Activated T-cell treated with anti-CD3 and anti-CD28 coated beads, Interleukin-2, amount 50 U/mL, for 4 hours (primary cell): ENCODE data around the gene JPT1. TPM values are rescaled to one million over a fixed set of nuclear protein-coding genes. Genes with fewer than 3 reads are reported as not detected.

Experiments used
- ATAC-seq, 2 donors: fragments of 200-7000 bp; cut with Tn5 transposase; one replicate each; pipeline ENCODE4 v1.10.0; 2021
- DNase-seq: peaks from one replicate; pipeline ENCODE4 v3.0.0-alpha.2; 2020
- H3K27me3 Mint-ChIP-seq: one replicate; pipeline ENCODE4 v1.8.0; 2021; ENCODE audit warnings: low read depth, mixed read lengths
- H3K36me3 Mint-ChIP-seq: one replicate; pipeline ENCODE4 v1.8.0; 2022; ENCODE audit warnings: mixed read lengths; ENCODE audit not compliant: insufficient read depth
- H3K4me1 Mint-ChIP-seq: one replicate; pipeline ENCODE4 v1.8.0; 2021; ENCODE audit warnings: low read depth, mixed read lengths
- H3K4me3 Mint-ChIP-seq: one replicate; pipeline ENCODE4 v1.8.0; 2021; ENCODE audit warnings: mild to moderate bottlenecking, moderate library complexity, mixed read lengths
- H3K9me3 Mint-ChIP-seq: one replicate; pipeline ENCODE4 v1.8.0; 2021; ENCODE audit warnings: mixed read lengths
- total RNA-seq, 3 donors: library from RNA; stranded (reverse); gene quantifications; one replicate each; pipeline ENCODE4 v1.2.1, GENCODE V29; 2021

The JPT1 gene
- total RNA-seq, 3 donors from 2014 or later: 161 to 182 (median 167) TPM

- DNase-seq: no peak
- Mint-ChIP-seq H3K27me3 (no peaks in the 10 kb centered on the region), H3K36me3 (peaks cover 7% of the 10 kb centered on the region), H3K4me1 (peaks cover 36% of the 10 kb centered on the region), H3K9me3 (no peaks in the 10 kb centered on the region), H3K4me3 (peak overlapping the region; percentile 89)
- peak in 1 of 2 donors; percentile 6 for ATAC-seq
Measured at GRCh38 chr17:75110234-75110937, 43.9 kb downstream of the JPT1 start.

- ATAC-seq (peak; percentile 86 to 88), DNase-seq (peak; percentile 89)
- Mint-ChIP-seq H3K4me3 (peak within 1 kb of the TSS; percentile 89), H3K9me3 (no peaks in the 10 kb centered on the region), H3K36me3 (peaks cover 7% of the 10 kb centered on the region), H3K4me1 (peaks cover 29% of the 10 kb centered on the region), H3K27me3 (no peaks in the 10 kb centered on the region)
Measured at GRCh38 chr17:75109407-75110233, 44.7 kb downstream of the JPT1 start, which contains the start of gene ARMC7. Gene ARMC7, plus strand, starts transcription at chr17:75109969. Its CDS starts 320 bp downstream, at chr17:75110289.

DNA sequence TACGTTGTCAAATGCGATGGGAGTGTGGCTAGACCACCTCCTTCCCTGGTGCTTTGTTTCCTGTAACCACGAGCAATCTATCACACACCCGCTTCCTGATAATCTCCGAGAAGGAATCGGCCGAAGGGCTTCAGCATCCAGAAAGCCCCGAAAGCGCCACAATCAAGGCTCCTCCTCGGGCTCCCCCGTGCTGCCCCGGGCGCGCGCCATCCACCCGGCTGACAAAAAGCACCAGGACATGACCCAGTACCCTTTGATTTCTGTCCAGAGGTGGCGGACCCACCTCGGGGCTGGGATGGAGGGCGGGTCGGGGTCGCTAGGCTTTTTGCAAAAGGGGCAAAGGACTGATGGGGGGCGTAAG is 45.3 kb downstream of the JPT1 start:
- H3K27me3 Mint-ChIP-seq: no peaks in the 10 kb centered on the region
- peaks cover 23% of the 10 kb centered on the region for H3K4me1 Mint-ChIP-seq
- DNase-seq (no peak), ATAC-seq (peak in 1 of 2 donors; percentile 6)
- peak overlapping the region; percentile 89 for H3K4me3 Mint-ChIP-seq
- no peaks in the 10 kb centered on the region for H3K9me3 Mint-ChIP-seq
- H3K36me3 Mint-ChIP-seq: peaks cover 7% of the 10 kb centered on the region

- ATAC-seq (no peak), DNase-seq (no peak)
- no peaks in the 10 kb centered on the region for H3K27me3 Mint-ChIP-seq
- no peaks in the 10 kb centered on the region for H3K9me3 Mint-ChIP-seq
- H3K4me3 Mint-ChIP-seq: peak overlapping the region; percentile 89
- H3K36me3 Mint-ChIP-seq: peaks cover 7% of the 10 kb centered on the region
- H3K4me1 Mint-ChIP-seq: peaks cover 21% of the 10 kb centered on the region
Measured at GRCh38 chr17:75108193-75108592, 46.1 kb downstream of the JPT1 start.

DNA sequence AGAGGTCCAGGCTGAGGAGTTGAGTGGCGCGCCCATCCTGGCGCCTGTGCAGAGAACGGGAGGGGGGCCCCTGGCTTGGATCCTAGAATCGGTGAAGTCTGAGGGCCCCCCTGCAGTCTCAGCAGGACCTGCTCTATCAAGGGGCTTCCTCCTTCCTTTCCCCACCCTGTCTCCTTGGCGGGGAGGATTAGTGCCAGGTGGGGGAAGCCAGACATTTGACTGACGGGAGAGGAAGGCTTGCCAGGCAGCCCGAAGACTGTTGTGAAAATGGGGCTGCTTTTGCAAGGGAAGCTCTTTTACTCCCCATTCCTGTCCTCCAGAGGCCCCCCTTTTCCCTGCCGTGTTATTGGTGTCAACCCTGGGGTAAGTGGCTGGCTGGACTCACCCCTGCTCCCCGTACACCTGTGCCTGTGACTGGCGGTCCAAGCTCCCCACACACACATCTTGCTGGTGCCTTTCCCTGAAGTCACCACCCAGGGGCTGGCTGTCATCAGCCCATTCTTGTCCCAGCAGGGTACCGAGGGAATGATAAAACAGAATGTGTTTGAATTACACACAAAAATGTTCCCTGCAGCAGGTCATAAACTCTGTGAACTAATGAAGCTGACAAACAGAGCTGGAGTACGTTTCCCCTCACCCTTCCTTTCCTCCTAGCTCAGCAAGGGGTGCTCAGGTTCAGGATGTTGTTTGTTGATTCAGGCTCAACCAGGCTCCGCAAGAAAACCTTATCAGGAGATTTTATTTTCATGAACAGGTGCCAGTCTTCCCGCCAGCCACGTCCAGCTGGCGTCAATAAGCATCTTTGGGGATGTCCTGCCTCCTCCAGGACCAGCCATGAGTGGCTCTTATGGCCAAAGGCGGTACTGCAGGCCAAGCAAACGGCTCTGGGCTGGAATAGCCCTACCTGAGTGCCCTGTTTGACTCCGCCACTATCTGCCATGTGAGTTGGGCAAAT is 48.9 kb downstream of the JPT1 start:
- Mint-ChIP-seq H3K4me3 (no peak overlapping the region), H3K4me1 (peaks cover 6% of the 10 kb centered on the region), H3K9me3 (no peaks in the 10 kb centered on the region), H3K27me3 (no peaks in the 10 kb centered on the region), H3K36me3 (no peaks in the 10 kb centered on the region)
- DNase-seq (no peak), ATAC-seq (peak in 1 of 2 donors; percentile 34)

DNA sequence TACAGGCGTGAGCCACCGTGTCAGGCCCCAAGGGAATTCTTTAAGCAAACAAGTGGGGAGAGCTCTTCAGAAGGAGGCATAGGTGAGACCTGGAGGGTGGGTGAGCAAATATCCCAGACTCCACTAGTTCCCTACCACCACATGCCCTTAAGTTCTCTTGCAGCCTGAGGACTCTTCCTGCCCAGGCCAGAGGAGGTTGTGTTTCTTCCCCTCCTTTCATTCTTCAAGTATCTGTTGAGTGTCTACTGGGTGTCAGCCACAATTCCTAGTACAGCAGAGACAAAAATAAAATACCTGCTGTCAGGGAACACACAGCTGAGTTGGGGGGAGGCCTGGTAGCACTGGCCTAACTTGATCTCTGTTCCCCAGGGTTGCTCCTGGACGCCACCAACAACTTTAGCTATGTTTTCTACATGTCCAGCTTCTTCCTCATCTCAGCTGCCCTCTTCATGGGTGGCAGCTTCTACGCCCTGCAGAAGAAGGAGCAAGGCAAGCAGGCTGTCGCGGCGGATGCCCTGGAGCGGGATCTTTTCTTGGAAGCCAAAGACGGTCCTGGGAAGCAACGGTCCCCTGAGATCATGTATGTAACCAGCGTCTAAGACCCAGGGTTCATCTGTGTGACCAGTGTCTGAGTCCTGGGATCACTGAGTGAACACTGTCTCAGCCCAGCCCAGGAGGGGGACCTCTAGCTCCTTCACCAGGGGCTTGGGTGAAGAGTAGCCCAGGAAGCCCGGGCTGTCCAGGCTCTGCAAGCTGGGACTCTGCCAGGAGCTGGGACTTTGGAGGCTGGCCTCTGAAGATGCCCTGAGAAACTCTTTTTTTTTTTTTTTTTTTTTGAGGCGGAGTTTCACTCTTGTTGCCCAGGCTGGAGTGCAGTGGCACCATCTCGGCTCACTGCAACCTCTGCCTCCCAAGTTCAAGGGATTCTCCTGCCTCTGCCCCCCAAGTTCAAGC is 50.4 kb downstream of the JPT1 start:
- no peak overlapping the region for H3K4me3 Mint-ChIP-seq
- H3K36me3 Mint-ChIP-seq: no peaks in the 10 kb centered on the region
- H3K4me1 Mint-ChIP-seq: peaks cover 3% of the 10 kb centered on the region
- no peak for ATAC-seq
- no peaks in the 10 kb centered on the region for H3K9me3 Mint-ChIP-seq
- no peaks in the 10 kb centered on the region for H3K27me3 Mint-ChIP-seq
- no peak for DNase-seq

DNA sequence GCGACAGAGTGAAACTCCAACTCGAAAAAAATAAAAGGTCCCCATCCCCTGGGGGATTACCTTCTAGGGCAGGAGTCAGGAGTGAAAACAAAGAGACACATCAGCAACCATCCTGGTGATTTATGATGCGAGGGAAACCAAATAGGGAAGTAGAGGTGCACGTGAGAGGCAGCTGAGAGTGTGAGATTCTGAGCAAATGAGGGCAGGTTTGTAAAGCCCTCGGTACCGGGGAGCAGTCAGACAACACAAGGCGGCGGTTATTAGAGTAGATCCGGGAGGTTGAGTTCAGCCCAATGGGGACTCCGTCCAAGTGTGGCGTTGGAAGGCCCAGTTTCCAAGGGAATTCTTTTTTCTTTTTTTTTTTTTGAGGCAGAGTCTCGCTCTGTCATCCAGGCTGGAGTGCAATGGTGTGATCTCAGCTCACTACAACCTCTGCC is 51.9 kb downstream of the JPT1 start:
- no peaks in the 10 kb centered on the region for H3K36me3 Mint-ChIP-seq
- no peak for ATAC-seq
- DNase-seq: no peak
- no peaks in the 10 kb centered on the region for H3K9me3 Mint-ChIP-seq
- H3K4me3 Mint-ChIP-seq: no peak overlapping the region
- no peaks in the 10 kb centered on the region for H3K27me3 Mint-ChIP-seq
- no peaks in the 10 kb centered on the region for H3K4me1 Mint-ChIP-seq

GRCh38 chr17:75099881-75100595 is 54.3 kb downstream of the JPT1 start:
- no peak for DNase-seq
- ATAC-seq: no peak
- no peaks in the 10 kb centered on the region for H3K9me3 Mint-ChIP-seq
- H3K4me3 Mint-ChIP-seq: no peak overlapping the region
- no peaks in the 10 kb centered on the region for H3K36me3 Mint-ChIP-seq
- H3K27me3 Mint-ChIP-seq: no peaks in the 10 kb centered on the region
- no peaks in the 10 kb centered on the region for H3K4me1 Mint-ChIP-seq

- no peak overlapping the region for H3K4me3 Mint-ChIP-seq
- no peak for ATAC-seq
- no peak for DNase-seq
- no peaks in the 10 kb centered on the region for H3K4me1 Mint-ChIP-seq
- no peaks in the 10 kb centered on the region for H3K9me3 Mint-ChIP-seq
- H3K27me3 Mint-ChIP-seq: no peaks in the 10 kb centered on the region
- no peaks in the 10 kb centered on the region for H3K36me3 Mint-ChIP-seq
Measured at GRCh38 chr17:75098861-75099260, 55.5 kb downstream of the JPT1 start.

- H3K36me3 Mint-ChIP-seq: no peaks in the 10 kb centered on the region
- ATAC-seq: no peak
- H3K4me1 Mint-ChIP-seq: no peaks in the 10 kb centered on the region
- DNase-seq: no peak
- H3K4me3 Mint-ChIP-seq: no peak overlapping the region
- H3K27me3 Mint-ChIP-seq: no peaks in the 10 kb centered on the region
- no peaks in the 10 kb centered on the region for H3K9me3 Mint-ChIP-seq
Measured at GRCh38 chr17:75097865-75098264, 56.4 kb downstream of the JPT1 start.

GRCh38 chr17:75096082-75096625 is 58.2 kb downstream of the JPT1 start:
- no peak for DNase-seq
- peaks cover 8% of the 10 kb centered on the region for H3K4me1 Mint-ChIP-seq
- peaks cover 1% of the 10 kb centered on the region for H3K27me3 Mint-ChIP-seq
- no peaks in the 10 kb centered on the region for H3K9me3 Mint-ChIP-seq
- ATAC-seq: no peak
- no peak overlapping the region for H3K4me3 Mint-ChIP-seq
- H3K36me3 Mint-ChIP-seq: no peaks in the 10 kb centered on the region

- Mint-ChIP-seq H3K27me3 (peaks cover 1% of the 10 kb centered on the region), H3K4me3 (no peak overlapping the region), H3K4me1 (peaks cover 15% of the 10 kb centered on the region), H3K9me3 (no peaks in the 10 kb centered on the region), H3K36me3 (no peaks in the 10 kb centered on the region)
- DNase-seq (no peak), ATAC-seq (no peak)
Measured at GRCh38 chr17:75094871-75095399, 59.4 kb downstream of the JPT1 start.
